ENCODE data around the gene HOXB5. TPM values are rescaled to one million over a fixed set of nuclear protein-coding genes. Genes with fewer than 3 reads are reported as not detected.
A peak's percentile ranks its signal among the peaks of the same experiment; 100 is the strongest.

The HOXB5 gene
- total and polyA plus RNA-seq, 2 of the 4 experiments (the other 2 are of a cell fraction): 0.54 to 18.0 TPM

GRCh38 chr17:48611681-48612455 lies 18.3 kb upstream of the HOXB5 start:
- Histone ChIP-seq H2BK5ac (ENCODE audit: low read depth, low read length, poor library complexity, severe bottlenecking) (peak overlapping the region; percentile 87), H2AFZ (replicated peaks; ENCODE audit: low read length, poor library complexity) (peak overlapping the region; percentile 85), H3K36me3 (ENCODE audit: control insufficient read depth, insufficient read depth, low read length) (peaks cover 4% of the 10 kb centered on the region; the same call in 1 of the 2 replicates), H3K27ac (ENCODE audit: insufficient read depth, low read length) (peak overlapping the region; percentile 93), H4K20me1 (ENCODE audit: insufficient read depth, low read length) (no peaks in the 10 kb centered on the region), H3K9me1 (ENCODE audit: insufficient read depth, low read length) (0 out of 2 replicates have a peak, but pooled peaks cover 3% of the 10 kb centered on the region), H3K4me2 (ENCODE audit: low read depth, low read length) (peak overlapping the region; percentile 91), H3K18ac (ENCODE audit: low read depth, low read length) (peak overlapping the region; percentile 81), H3K79me1 (ENCODE audit: low read depth in 1 of 2, low read length in 2 of 2) (peaks cover 9 to 34% of the 10 kb centered on the region in 2 experiments; a peak in 3 of 4 replicates), H2BK120ac (ENCODE audit: low read depth, low read length) (peak overlapping the region; percentile 28), H3K9ac (ENCODE audit: low read depth, low read length) (peak overlapping the region; percentile 97), H4K91ac (ENCODE audit: insufficient read depth, low read depth, low read length) (peak overlapping the region; percentile 90), H2BK20ac (ENCODE audit: low read depth, low read length) (no peak overlapping the region), H4K8ac (ENCODE audit: low read depth in 2 of 2, low read length in 2 of 2) (peak overlapping the region; percentile 93 to 95), H3K4me1 (ENCODE audit: control insufficient read depth, insufficient read depth, low read length) (peaks cover 14% of the 10 kb centered on the region), H3K4me3 (ENCODE audit: insufficient read depth, low read depth, low read length) (peak overlapping the region; percentile 63), H3K4ac (ENCODE audit: low read depth, low read length) (peak overlapping the region; percentile 64), H4K5ac (ENCODE audit: low read depth, low read length) (peak overlapping the region; percentile 95), H3K23ac (ENCODE audit: low read depth, low read length) (peak overlapping the region; percentile 73), H3K14ac (replicated peaks; ENCODE audit: low read depth, low read length) (peak overlapping the region; percentile 83), H2BK15ac (ENCODE audit: low read depth, low read length) (peak overlapping the region; percentile 62; the same call in 1 of the 3 replicates), H3K9me3 (ENCODE audit: control insufficient read depth, insufficient read depth, low read length) (no peaks in the 10 kb centered on the region), H3K56ac (ENCODE audit: extremely low read depth, insufficient read depth, low read length) (peak overlapping the region; percentile 22; the same call in 1 of the 2 replicates), H3K27me3 (ENCODE audit: control insufficient read depth, insufficient read depth, low read length) (peaks cover 17% of the 10 kb centered on the region), H2AK5ac (ENCODE audit: low read depth, low read length) (peak overlapping the region; percentile 38), H2AK9ac (replicated peaks; ENCODE audit: low read depth, low read length, poor library complexity) (peak overlapping the region; percentile 96)
- 49% methylated on average over 6 of the region's 36 CpGs; no CpG with 5 or more reads in 1 of the 2 experiments for WGBS, 2 experiments (ENCODE audit: extremely low coverage in 2 of 2, insufficient read length in 1 of 2)
- POLR2A ChIA-PET (ENCODE audit: unreplicated experiment): no interaction called here
- ATAC-seq (ENCODE audit: low read depth) (no peak), DNase-seq (no peak)
- intact Hi-C loops (cut with micrococcal nuclease): no loop called here
- TF ChIP-seq BHLHE40 (IDR thresholded peaks at IDR 0.05; ENCODE audit: low read depth, low read length) (no peak), FOS (IDR thresholded peaks at IDR 0.05; ENCODE audit: low read depth, low read length) (no peak), NFE2L2 (IDR thresholded peaks at IDR 0.05; ENCODE audit: low read depth, low read length) (no peak), MAZ (IDR thresholded peaks at IDR 0.05; ENCODE audit: borderline replicate concordance, low read depth, low read length) (no peak), CHD1 (IDR thresholded peaks at IDR 0.05; ENCODE audit: low read depth, low read length) (no peak), POLR2A (IDR thresholded peaks at IDR 0.05; ENCODE audit: low read depth, low read length) (no peak), RCOR1 (IDR thresholded peaks at IDR 0.05; ENCODE audit: insufficient replicate concordance, low read length) (no peak)
- in situ Hi-C loops (cut with MboI; ENCODE audit: low sequenced_read_pairs): no loop called here
- dilution Hi-C loops (cut with HindIII; ENCODE audit: low sequenced_read_pairs, unreplicated experiment): no loop called here
- CTCF ChIA-PET: interaction anchor here (0.5 kb wide), 1 partner anchor 580 kb away, joined by 9 read pairs; no protein-coding TSS in a partner anchor
- BruUV-seq (replicated peaks): no TSS peak
